Natural killer cell (primary cell): ENCODE data around the gene IGF2BP2. TPM values are rescaled to one million over a fixed set of nuclear protein-coding genes. Genes with fewer than 3 reads are reported as not detected.

ENCODE experiments used
- ATAC-seq, 3 donors: fragments of 150-1000 bp in 2 of 3; fragments of 200-7000 bp in 1 of 3; cut with Tn5 transposase; 1 replicate in 1 of 3; 2 replicates in 2 of 3; pipeline ENCODE4 v1.10.0; 2021; ENCODE audit warnings: mild to moderate bottlenecking in 2 of 3, moderate library complexity in 2 of 3
- DNase-seq, 2 donors: peaks; one replicate each; pipeline versions ENCODE4 v3.0.0 to v3.0.0-alpha.2; 2013 to 2021; ENCODE audit warnings: mixed read lengths in 1 of 2
- H3K27ac ChIP-seq: one replicate; pipeline ENCODE4 v1.5.1; 2013; ENCODE audit warnings: mild to moderate bottlenecking, low read length
- H3K27me3 ChIP-seq: one replicate; pipeline ENCODE4 v1.6.1; 2013; ENCODE audit warnings: low read length; ENCODE audit not compliant: control insufficient read depth, insufficient read depth
- H3K36me3 ChIP-seq: one replicate; pipeline ENCODE4 v1.6.1; 2013; ENCODE audit warnings: low read length; ENCODE audit not compliant: control insufficient read depth, insufficient read depth
- H3K4me1 ChIP-seq: one replicate; pipeline ENCODE4 v1.6.1; 2013; ENCODE audit warnings: low read length; ENCODE audit not compliant: control insufficient read depth, insufficient read depth
- H3K4me3 ChIP-seq: one replicate; pipeline ENCODE4 v1.5.1; 2013; ENCODE audit warnings: low read length
- H3K9me3 ChIP-seq: one replicate; pipeline ENCODE4 v1.6.1; 2013; ENCODE audit warnings: low read length; ENCODE audit not compliant: control insufficient read depth, insufficient read depth
- H3K27ac Mint-ChIP-seq, 2 donors: one replicate each; pipeline ENCODE4 v1.8.0; 2022; ENCODE audit warnings: mild to moderate bottlenecking in 2 of 2, mixed read lengths in 2 of 2, moderate library complexity in 1 of 2
- H3K27me3 Mint-ChIP-seq, 2 donors: one replicate each; pipeline ENCODE4 v1.8.0; 2022; ENCODE audit warnings: low read depth in 2 of 2, mixed read lengths in 2 of 2
- H3K36me3 Mint-ChIP-seq: one replicate; pipeline ENCODE4 v1.8.0; 2022; ENCODE audit warnings: mixed read lengths
- H3K4me1 Mint-ChIP-seq, 2 donors: one replicate each; pipeline ENCODE4 v1.8.0; 2022; ENCODE audit warnings: mixed read lengths in 2 of 2
- H3K4me3 Mint-ChIP-seq: one replicate; pipeline ENCODE4 v1.8.0; 2022; ENCODE audit warnings: mild to moderate bottlenecking, moderate library complexity, mixed read lengths
- H3K9me3 Mint-ChIP-seq, 2 donors: one replicate each; pipeline ENCODE4 v1.8.0; 2022; ENCODE audit warnings: mixed read lengths in 2 of 2
- WGBS: methylation state at CpG from one replicate; pipeline ENCODE4 v1.1.7; 2013; ENCODE audit warnings: missing lambda C conversion rate; ENCODE audit not compliant: insufficient coverage; 5-methylcytosine and 5-hydroxymethylcytosine counted together
- intact Hi-C: fragments of 100-400 bp; cut with micrococcal nuclease; formaldehyde crosslinking; loops from one replicate; pipeline ENCODE4 v1.14.2; 2022
- total RNA-seq, 4 donors: library from RNA; stranded (reverse); fragments of 120-200 nt in 1 of 4; gene quantifications; one replicate each; pipeline versions ENCODE4 v1.2.3 to v1.2.4, GENCODE V29; 2013 to 2022
- TF ChIP-seq, protein P1 (sequence below): fragments of 200-600 bp; IDR thresholded peaks from one replicate; pipeline ENCODE4 v1.8.0; 2022; ENCODE audit warnings: antibody characterized with exemption

The IGF2BP2 gene
- total RNA-seq, 3 donors from 2014 or later (not counting 1 experiment from before 2014, with no cell fraction given), result 4.2 to 16.8 (median 8.8) TPM

GRCh38 chr3:185866555-185866954 is 41.7 kb upstream of the IGF2BP2 start:
- no peak overlapping the region for H3K27ac Mint-ChIP-seq

GRCh38 chr3:185865247-185865646 is 40.4 kb upstream of the IGF2BP2 start:
- H3K4me3 Mint-ChIP-seq, result no peak overlapping the region
- no peaks in the 10 kb centered on the region for H3K9me3 ChIP-seq
- H3K27me3 Mint-ChIP-seq, result peaks cover 7 to 10% of the 10 kb centered on the region in 2 donors
- no peaks in the 10 kb centered on the region for H3K27me3 ChIP-seq
- no peaks in the 10 kb centered on the region for H3K36me3 Mint-ChIP-seq
- no peak overlapping the region for H3K27ac Mint-ChIP-seq
- TF ChIP-seq, protein P1, sequence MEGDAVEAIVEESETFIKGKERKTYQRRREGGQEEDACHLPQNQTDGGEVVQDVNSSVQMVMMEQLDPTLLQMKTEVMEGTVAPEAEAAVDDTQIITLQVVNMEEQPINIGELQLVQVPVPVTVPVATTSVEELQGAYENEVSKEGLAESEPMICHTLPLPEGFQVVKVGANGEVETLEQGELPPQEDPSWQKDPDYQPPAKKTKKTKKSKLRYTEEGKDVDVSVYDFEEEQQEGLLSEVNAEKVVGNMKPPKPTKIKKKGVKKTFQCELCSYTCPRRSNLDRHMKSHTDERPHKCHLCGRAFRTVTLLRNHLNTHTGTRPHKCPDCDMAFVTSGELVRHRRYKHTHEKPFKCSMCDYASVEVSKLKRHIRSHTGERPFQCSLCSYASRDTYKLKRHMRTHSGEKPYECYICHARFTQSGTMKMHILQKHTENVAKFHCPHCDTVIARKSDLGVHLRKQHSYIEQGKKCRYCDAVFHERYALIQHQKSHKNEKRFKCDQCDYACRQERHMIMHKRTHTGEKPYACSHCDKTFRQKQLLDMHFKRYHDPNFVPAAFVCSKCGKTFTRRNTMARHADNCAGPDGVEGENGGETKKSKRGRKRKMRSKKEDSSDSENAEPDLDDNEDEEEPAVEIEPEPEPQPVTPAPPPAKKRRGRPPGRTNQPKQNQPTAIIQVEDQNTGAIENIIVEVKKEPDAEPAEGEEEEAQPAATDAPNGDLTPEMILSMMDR, result no peak
- no peaks in the 10 kb centered on the region for H3K36me3 ChIP-seq
- H3K4me1 ChIP-seq, result no peaks in the 10 kb centered on the region
- no peak for DNase-seq
- no peaks in the 10 kb centered on the region for H3K4me1 Mint-ChIP-seq
- H3K27ac ChIP-seq, result no peak overlapping the region
- no peak for ATAC-seq
- H3K4me3 ChIP-seq, result no peak overlapping the region
- intact Hi-C loops, result no loop called here
- H3K9me3 Mint-ChIP-seq, result no peaks in the 10 kb centered on the region
- WGBS, result 94% methylated on average over 1 of the region's 1 CpG

More at GRCh38 chr3:185866555-185866954, 41.7 kb upstream of the IGF2BP2 start:
- WGBS, result 100% methylated on average over 1 of the region's 1 CpG
- TF ChIP-seq, protein P1, result no peak
- intact Hi-C loops, result no loop called here
- Mint-ChIP-seq H3K27me3 (peaks cover 7 to 10% of the 10 kb centered on the region in 2 donors), H3K4me3 (no peak overlapping the region), H3K4me1 (no peaks in the 10 kb centered on the region), H3K9me3 (no peaks in the 10 kb centered on the region), H3K36me3 (no peaks in the 10 kb centered on the region)
- no peaks in the 10 kb centered on the region for H3K36me3 ChIP-seq
- no peak for DNase-seq
- no peak for ATAC-seq
- no peaks in the 10 kb centered on the region for H3K9me3 ChIP-seq
- no peak overlapping the region for H3K4me3 ChIP-seq
- H3K27ac ChIP-seq, result no peak overlapping the region
- H3K27me3 ChIP-seq, result no peaks in the 10 kb centered on the region
- H3K4me1 ChIP-seq, result no peaks in the 10 kb centered on the region

- WGBS, result 87% methylated on average over 3 of the region's 3 CpGs
- Mint-ChIP-seq H3K9me3 (no peaks in the 10 kb centered on the region), H3K27me3 (peaks cover 7 to 10% of the 10 kb centered on the region in 2 donors)
These were observed 39.9 kb upstream of the IGF2BP2 start for GRCh38 chr3:185864767-185865166.

GRCh38 chr3:185862920-185863319 is 38.1 kb upstream of the IGF2BP2 start:
- H3K4me3 ChIP-seq, result no peak overlapping the region
- H3K4me1 Mint-ChIP-seq, result no peaks in the 10 kb centered on the region
- WGBS, result no CpG with 5 or more reads among the region's 4 CpGs
- H3K4me1 ChIP-seq, result no peaks in the 10 kb centered on the region
- no peak overlapping the region for H3K4me3 Mint-ChIP-seq
- no peaks in the 10 kb centered on the region for H3K9me3 ChIP-seq
- ATAC-seq (no peak), DNase-seq (no peak)
- TF ChIP-seq, protein P1, result no peak
- no peak overlapping the region for H3K27ac ChIP-seq
- peaks cover 0 to 4% of the 10 kb centered on the region in 2 donors for H3K27me3 Mint-ChIP-seq
- H3K36me3 ChIP-seq, result no peaks in the 10 kb centered on the region
- H3K27ac Mint-ChIP-seq, result no peak overlapping the region
- no peaks in the 10 kb centered on the region for H3K27me3 ChIP-seq
- no peaks in the 10 kb centered on the region for H3K36me3 Mint-ChIP-seq
- no peaks in the 10 kb centered on the region for H3K9me3 Mint-ChIP-seq
- intact Hi-C loops, result no loop called here

More at GRCh38 chr3:185864767-185865166, 39.9 kb upstream of the IGF2BP2 start:
- Mint-ChIP-seq H3K36me3 (no peaks in the 10 kb centered on the region), H3K4me1 (no peaks in the 10 kb centered on the region), H3K4me3 (no peak overlapping the region), H3K27ac (no peak overlapping the region)
- no peak overlapping the region for H3K27ac ChIP-seq
- no peak overlapping the region for H3K4me3 ChIP-seq
- no peaks in the 10 kb centered on the region for H3K4me1 ChIP-seq
- no peaks in the 10 kb centered on the region for H3K36me3 ChIP-seq
- ATAC-seq (no peak), DNase-seq (no peak)
- TF ChIP-seq, protein P1, result no peak
- intact Hi-C loops, result no loop called here
- H3K9me3 ChIP-seq, result no peaks in the 10 kb centered on the region
- H3K27me3 ChIP-seq, result no peaks in the 10 kb centered on the region
